ENCODE results near the gene RASA3.

DNA sequence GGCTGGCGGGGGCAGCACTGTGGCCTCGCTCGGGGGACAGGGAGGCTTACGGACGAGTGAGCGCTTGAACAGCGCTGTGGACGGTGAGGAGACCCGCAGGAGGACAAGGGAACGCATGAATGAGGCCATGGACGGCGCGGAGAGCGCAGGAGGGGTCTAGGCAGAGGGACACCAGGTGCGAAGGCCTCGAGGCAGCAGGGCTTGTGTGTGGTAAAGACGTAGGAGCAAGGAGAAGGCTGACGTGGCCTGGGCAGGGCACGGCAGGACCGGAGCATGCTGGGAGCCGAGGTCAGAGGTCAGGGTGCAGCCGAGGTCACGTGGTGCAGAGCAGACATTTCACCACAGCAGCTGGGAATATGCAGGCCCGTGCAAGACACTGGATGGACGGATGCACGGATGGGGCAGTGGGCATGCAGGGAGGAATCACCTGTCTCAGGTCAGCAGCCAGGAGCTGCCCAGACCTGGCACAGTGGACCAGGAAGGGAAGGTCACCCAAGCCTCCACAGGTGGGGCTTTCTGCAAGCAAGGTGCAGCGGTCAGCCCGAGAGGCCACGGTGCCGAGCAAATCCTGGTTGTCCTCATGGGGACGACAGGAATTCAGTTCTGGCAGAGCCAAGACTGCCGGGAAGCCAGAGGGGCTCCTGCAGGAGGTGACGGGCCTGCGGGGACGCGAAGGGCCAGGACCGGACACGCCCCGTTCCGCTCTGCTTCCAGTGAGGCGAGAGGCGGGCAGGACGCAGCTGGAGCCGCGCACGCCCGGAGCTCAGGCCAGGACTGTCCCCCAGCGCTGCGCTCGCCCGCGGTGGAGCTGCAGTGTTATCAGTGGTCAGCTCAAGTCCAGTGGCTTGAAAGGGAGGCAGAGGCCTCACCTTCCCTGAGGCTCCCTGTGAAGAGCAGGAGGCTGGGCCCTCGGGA is 72.2 kb downstream of the RASA3 start:
- TF ChIP-seq ZNF785 (CRISPR knock-in tag; IDR thresholded peaks at IDR 0.05) (no peak), EGR1 (conservative IDR thresholded peaks at IDR 0.05) (no peak), NCOA6 (IDR thresholded peaks at IDR 0.05) (no peak), CBX1 (IDR thresholded peaks at IDR 0.05; ENCODE audit: low read depth) (no peak)

Data from K562 (cell line).